Measurements from ENCODE around the gene UBE2E2.

Gene UBE2E2

DNA sequence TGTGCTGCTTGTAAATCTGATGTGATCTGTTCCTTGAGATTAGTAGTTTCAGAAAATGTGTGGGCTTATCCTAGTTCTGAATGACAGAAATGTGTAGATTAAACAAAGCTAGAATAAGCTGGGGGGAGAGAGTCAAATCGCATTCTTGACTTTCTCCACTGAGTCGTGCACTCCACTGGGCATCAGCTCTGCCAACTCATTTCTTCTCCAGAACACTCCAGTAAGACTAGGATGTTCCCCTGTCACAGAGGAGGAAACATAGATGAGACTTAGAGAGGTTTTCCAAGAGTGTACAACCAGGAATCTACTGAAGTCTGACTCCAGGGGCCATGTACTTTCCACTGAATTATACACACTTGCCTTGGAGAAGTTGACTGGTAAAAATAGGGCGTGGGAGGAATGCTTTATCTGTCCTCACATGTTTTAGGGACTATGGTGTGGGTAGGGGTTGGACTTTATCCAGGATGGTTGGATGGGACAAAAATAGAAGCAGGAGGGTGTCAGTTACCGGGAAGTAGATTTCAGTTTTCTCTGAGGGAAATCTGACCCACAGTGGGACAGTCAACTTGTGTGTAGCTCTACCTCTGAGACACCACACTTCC, 298.2 kb downstream of the UBE2E2 start:
- ATAC-seq (ENCODE audit: insufficient read depth, low read depth) (no peak), DNase-seq (no peak)
- TF ChIP-seq, protein P1, sequence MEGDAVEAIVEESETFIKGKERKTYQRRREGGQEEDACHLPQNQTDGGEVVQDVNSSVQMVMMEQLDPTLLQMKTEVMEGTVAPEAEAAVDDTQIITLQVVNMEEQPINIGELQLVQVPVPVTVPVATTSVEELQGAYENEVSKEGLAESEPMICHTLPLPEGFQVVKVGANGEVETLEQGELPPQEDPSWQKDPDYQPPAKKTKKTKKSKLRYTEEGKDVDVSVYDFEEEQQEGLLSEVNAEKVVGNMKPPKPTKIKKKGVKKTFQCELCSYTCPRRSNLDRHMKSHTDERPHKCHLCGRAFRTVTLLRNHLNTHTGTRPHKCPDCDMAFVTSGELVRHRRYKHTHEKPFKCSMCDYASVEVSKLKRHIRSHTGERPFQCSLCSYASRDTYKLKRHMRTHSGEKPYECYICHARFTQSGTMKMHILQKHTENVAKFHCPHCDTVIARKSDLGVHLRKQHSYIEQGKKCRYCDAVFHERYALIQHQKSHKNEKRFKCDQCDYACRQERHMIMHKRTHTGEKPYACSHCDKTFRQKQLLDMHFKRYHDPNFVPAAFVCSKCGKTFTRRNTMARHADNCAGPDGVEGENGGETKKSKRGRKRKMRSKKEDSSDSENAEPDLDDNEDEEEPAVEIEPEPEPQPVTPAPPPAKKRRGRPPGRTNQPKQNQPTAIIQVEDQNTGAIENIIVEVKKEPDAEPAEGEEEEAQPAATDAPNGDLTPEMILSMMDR (IDR thresholded peaks at IDR 0.05; ENCODE audit: borderline replicate concordance, extremely low read depth, low read length, poor library complexity, severe bottlenecking) = no peak
- no peak for TF ChIP-seq EZH2 (IDR thresholded peaks at IDR 0.05; ENCODE audit: borderline replicate concordance, low read depth, low read length, severe bottlenecking)
- Histone ChIP-seq H3K4me3 (ENCODE audit: low read depth in 1 of 2, low read length in 2 of 2) (no peak overlapping the region), H2AFZ (ENCODE audit: low read depth, low read length) (no peak overlapping the region), H3K9me3 (ENCODE audit: insufficient read depth, low read length, severe bottlenecking) (no peaks in the 10 kb centered on the region), H3K4me2 (ENCODE audit: insufficient read depth, low read length) (no peak overlapping the region), H3K79me2 (ENCODE audit: insufficient read depth, low read length) (no peaks in the 10 kb centered on the region), H3K9ac (ENCODE audit: low read depth, low read length) (no peak overlapping the region), H4K20me1 (ENCODE audit: insufficient read depth, low read length) (no peaks in the 10 kb centered on the region), H3K27me3 (ENCODE audit: insufficient read depth, low read length, poor library complexity) (no peaks in the 10 kb centered on the region), H3K36me3 (ENCODE audit: insufficient read depth, low read length) (no peaks in the 10 kb centered on the region), H3K27ac (ENCODE audit: low read length) (no peak overlapping the region), H3K4me1 (ENCODE audit: insufficient read depth, low read length) (no peaks in the 10 kb centered on the region)

DNA sequence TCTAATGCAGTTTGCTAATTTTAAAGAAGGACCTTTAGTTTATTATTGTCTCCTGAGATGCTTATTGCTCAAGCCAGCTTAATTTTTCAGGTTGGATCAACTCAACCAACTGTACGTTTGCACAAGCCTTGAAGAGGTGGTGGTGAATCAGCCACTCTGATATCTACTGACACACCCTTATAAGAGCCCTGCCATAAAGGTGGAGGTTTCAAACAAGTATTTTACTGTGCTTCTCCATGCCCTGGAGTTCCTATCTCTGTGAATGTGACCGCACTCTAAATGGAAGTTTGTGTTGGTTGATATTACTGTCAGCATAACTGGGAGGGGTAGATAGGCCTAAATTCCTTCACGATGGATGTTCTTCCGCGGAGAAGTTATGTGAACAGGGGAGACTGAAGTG, 305.3 kb downstream of the UBE2E2 start:
- no peak for DNase-seq
- ATAC-seq (ENCODE audit: insufficient read depth, low read depth) = no peak
- H3K9ac ChIP-seq (ENCODE audit: low read depth, low read length) = no peak overlapping the region
- no peaks in the 10 kb centered on the region for H3K79me2 ChIP-seq (ENCODE audit: insufficient read depth, low read length)
- H3K36me3 ChIP-seq (ENCODE audit: insufficient read depth, low read length) = no peaks in the 10 kb centered on the region
- TF ChIP-seq, protein P1 (IDR thresholded peaks at IDR 0.05; ENCODE audit: borderline replicate concordance, extremely low read depth, low read length, poor library complexity, severe bottlenecking) = no peak
- no peak for TF ChIP-seq EZH2 (IDR thresholded peaks at IDR 0.05; ENCODE audit: borderline replicate concordance, low read depth, low read length, severe bottlenecking)
- no peaks in the 10 kb centered on the region for H3K27me3 ChIP-seq (ENCODE audit: insufficient read depth, low read length, poor library complexity)
- no peak overlapping the region for H3K27ac ChIP-seq (ENCODE audit: low read length)
- H3K4me3 ChIP-seq (ENCODE audit: low read depth in 1 of 2, low read length in 2 of 2) = no peak overlapping the region
- no peaks in the 10 kb centered on the region for H3K4me1 ChIP-seq (ENCODE audit: insufficient read depth, low read length)
- H3K9me3 ChIP-seq (ENCODE audit: insufficient read depth, low read length, severe bottlenecking) = no peaks in the 10 kb centered on the region
- no peaks in the 10 kb centered on the region for H4K20me1 ChIP-seq (ENCODE audit: insufficient read depth, low read length)
- no peak overlapping the region for H2AFZ ChIP-seq (ENCODE audit: low read depth, low read length)
- no peak overlapping the region for H3K4me2 ChIP-seq (ENCODE audit: insufficient read depth, low read length)

DNA sequence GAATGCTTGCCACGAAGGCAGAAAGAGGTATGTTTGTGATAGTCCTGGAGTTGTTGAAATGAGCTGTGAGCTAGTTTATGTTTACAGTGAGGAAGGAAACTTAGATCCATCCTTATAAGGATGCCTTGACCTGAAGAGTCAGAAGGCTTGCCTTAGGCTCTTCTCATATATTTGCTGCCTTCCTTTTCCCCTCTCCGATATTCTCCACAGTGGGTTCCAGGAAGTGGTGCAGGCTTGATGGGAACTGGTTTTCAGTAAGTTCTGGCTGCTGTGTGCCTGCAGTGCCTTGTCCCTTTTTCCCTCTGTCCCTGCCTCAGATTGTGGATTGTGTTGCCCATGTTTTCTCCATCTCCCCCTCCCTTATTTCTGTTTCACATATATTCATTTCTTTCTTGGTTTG, 315.3 kb downstream of the UBE2E2 start:
- H3K36me3 ChIP-seq (ENCODE audit: insufficient read depth, low read length) = no peaks in the 10 kb centered on the region
- H3K4me3 ChIP-seq (ENCODE audit: low read depth in 1 of 2, low read length in 2 of 2) = no peak overlapping the region
- no peaks in the 10 kb centered on the region for H3K4me1 ChIP-seq (ENCODE audit: insufficient read depth, low read length)
- H3K9me3 ChIP-seq (ENCODE audit: insufficient read depth, low read length, severe bottlenecking) = no peaks in the 10 kb centered on the region
- no peak overlapping the region for H3K9ac ChIP-seq (ENCODE audit: low read depth, low read length)
- H3K79me2 ChIP-seq (ENCODE audit: insufficient read depth, low read length) = no peaks in the 10 kb centered on the region
- ATAC-seq (ENCODE audit: insufficient read depth, low read depth) (no peak), DNase-seq (no peak)
- no peak overlapping the region for H3K27ac ChIP-seq (ENCODE audit: low read length)
- TF ChIP-seq, protein P1 (IDR thresholded peaks at IDR 0.05; ENCODE audit: borderline replicate concordance, extremely low read depth, low read length, poor library complexity, severe bottlenecking) = no peak
- no peak for TF ChIP-seq EZH2 (IDR thresholded peaks at IDR 0.05; ENCODE audit: borderline replicate concordance, low read depth, low read length, severe bottlenecking)
- H4K20me1 ChIP-seq (ENCODE audit: insufficient read depth, low read length) = no peaks in the 10 kb centered on the region
- no peaks in the 10 kb centered on the region for H3K27me3 ChIP-seq (ENCODE audit: insufficient read depth, low read length, poor library complexity)
- H3K4me2 ChIP-seq (ENCODE audit: insufficient read depth, low read length) = no peak overlapping the region
- no peak overlapping the region for H2AFZ ChIP-seq (ENCODE audit: low read depth, low read length)
